Mesenchymal stem cell (in vitro differentiated cells and primary cell): ENCODE results near the gene GRM5.

Experiments used
- DNase-seq: peaks from one replicate; pipeline ENCODE4 v3.0.0-alpha.2; 2013
- H2AFZ ChIP-seq: one replicate; pipeline ENCODE4 v1.6.1; 2013; ENCODE audit warnings: low read depth, mild to moderate bottlenecking, control low read depth, inconsistent platforms, low read length, moderate library complexity
- H2AK5ac ChIP-seq: 2 replicates; pipeline ENCODE4 v1.6.1; 2013; ENCODE audit warnings: low read length, moderate library complexity, mild to moderate bottlenecking, inconsistent platforms; ENCODE audit not compliant: severe bottlenecking
- H2BK120ac ChIP-seq: one replicate; pipeline ENCODE4 v1.6.1; 2013; ENCODE audit warnings: low read depth, mild to moderate bottlenecking, inconsistent platforms, low read length, moderate library complexity
- H2BK12ac ChIP-seq, 2 experiments: one replicate each; pipeline ENCODE4 v1.6.1; 2013; ENCODE audit warnings: inconsistent platforms in 2 of 2, low read length in 2 of 2, mild to moderate bottlenecking in 2 of 2, moderate library complexity in 2 of 2, control low read depth in 1 of 2
- H2BK15ac ChIP-seq: one replicate; pipeline ENCODE4 v1.6.1; 2013; ENCODE audit warnings: mild to moderate bottlenecking, low read depth, inconsistent platforms; ENCODE audit not compliant: poor library complexity, severe bottlenecking
- H2BK5ac ChIP-seq: 2 replicates; pipeline ENCODE4 v1.6.1; 2013; ENCODE audit warnings: low read depth, mild to moderate bottlenecking, low read length, control low read depth, inconsistent platforms; ENCODE audit not compliant: poor library complexity, severe bottlenecking
- H3K14ac ChIP-seq, 2 experiments: one replicate each; pipeline ENCODE4 v1.6.1; 2013; ENCODE audit warnings: inconsistent platforms in 2 of 2, low read length in 2 of 2, control low read depth in 1 of 2, mild to moderate bottlenecking in 1 of 2, moderate library complexity in 1 of 2
- H3K18ac ChIP-seq, 2 experiments: one replicate each; pipeline ENCODE4 v1.6.1; 2013; ENCODE audit warnings: inconsistent platforms in 2 of 2, low read length in 2 of 2, control low read depth in 1 of 2, low read depth in 1 of 2, mild to moderate bottlenecking in 1 of 2
- H3K23ac ChIP-seq, 2 experiments: one replicate each; pipeline ENCODE4 v1.6.1; 2013; ENCODE audit warnings: inconsistent platforms in 2 of 2, low read length in 2 of 2, mild to moderate bottlenecking in 2 of 2, moderate library complexity in 2 of 2, control low read depth in 1 of 2
- H3K27ac ChIP-seq: 2 replicates; pipeline ENCODE4 v1.5.1; 2013; ENCODE audit warnings: mild to moderate bottlenecking, moderate library complexity, low read length, control low read depth, inconsistent platforms; ENCODE audit not compliant: poor library complexity, severe bottlenecking
- H3K27me3 ChIP-seq, 2 experiments: 2 replicates each; pipeline versions ENCODE4 v1.6.1 to v1.7.0; 2013; ENCODE audit warnings: low read length in 2 of 2, mild to moderate bottlenecking in 2 of 2, moderate library complexity in 2 of 2, control low read depth in 1 of 2, inconsistent platforms in 1 of 2; ENCODE audit not compliant: control insufficient read depth in 1 of 2, insufficient read depth in 1 of 2
- H3K36me3 ChIP-seq, 2 experiments: 2 replicates each; pipeline versions ENCODE4 v1.6.1 to v1.7.0; 2013; ENCODE audit warnings: low read length in 2 of 2, control low read depth in 1 of 2, inconsistent platforms in 1 of 2, low read depth in 1 of 2, mild to moderate bottlenecking in 1 of 2; ENCODE audit not compliant: insufficient read depth in 2 of 2, control insufficient read depth in 1 of 2
- H3K4ac ChIP-seq, 2 experiments: one replicate each; pipeline ENCODE4 v1.6.1; 2013; ENCODE audit warnings: inconsistent platforms in 2 of 2, low read length in 2 of 2, mild to moderate bottlenecking in 2 of 2, moderate library complexity in 2 of 2, control low read depth in 1 of 2, low read depth in 1 of 2
- H3K4me1 ChIP-seq: 2 replicates; pipeline ENCODE4 v1.6.1; 2013; ENCODE audit warnings: low read depth, low read length, control low read depth; ENCODE audit not compliant: control insufficient read depth, insufficient read depth
- H3K4me2 ChIP-seq: 2 replicates; pipeline ENCODE4 v1.6.1; 2013; ENCODE audit warnings: low read length, mild to moderate bottlenecking, inconsistent platforms; ENCODE audit not compliant: poor library complexity, severe bottlenecking
- H3K4me3 ChIP-seq, 2 experiments: 2 replicates each; pipeline versions ENCODE4 v1.5.1 to v1.7.0; 2013; ENCODE audit warnings: low read length in 2 of 2, mild to moderate bottlenecking in 2 of 2, control low read depth in 1 of 2, low read depth in 1 of 2; ENCODE audit not compliant: insufficient read depth in 1 of 2
- H3K79me1 ChIP-seq: replicated peaks from 2 replicates; pipeline ENCODE4 v1.6.1; 2013; ENCODE audit warnings: mild to moderate bottlenecking, control low read depth, low read length, inconsistent platforms; ENCODE audit not compliant: poor library complexity, severe bottlenecking
- H3K9ac ChIP-seq: 2 replicates; pipeline ENCODE4 v1.7.0; 2013; ENCODE audit warnings: mild to moderate bottlenecking, low read length, moderate library complexity
- H3K9me3 ChIP-seq: 2 replicates; pipeline ENCODE4 v1.7.0; 2013; ENCODE audit warnings: mild to moderate bottlenecking, low read length; ENCODE audit not compliant: control insufficient read depth
- H4K8ac ChIP-seq: one replicate; pipeline ENCODE4 v1.6.1; 2013; ENCODE audit warnings: inconsistent platforms, mild to moderate bottlenecking, low read length, moderate library complexity
- H4K91ac ChIP-seq: one replicate; pipeline ENCODE4 v1.6.1; 2013; ENCODE audit warnings: mild to moderate bottlenecking, low read length, inconsistent platforms
- WGBS: methylation state at CpG from one replicate; pipeline ENCODE4 v1.1.7; 2013; ENCODE audit warnings: mixed read lengths; 5-methylcytosine and 5-hydroxymethylcytosine counted together

The GRM5 gene

GRCh38 chr11:88656283-88656682 lies 409.5 kb downstream of the GRM5 start:
- Histone ChIP-seq H3K4me3 (no peak overlapping the region), H3K36me3 (no peaks in the 10 kb centered on the region), H4K91ac (no peak overlapping the region), H3K79me1 (no peaks in the 10 kb centered on the region), H3K9ac (no peak overlapping the region), H2AFZ (no peak overlapping the region), H2AK5ac (no peak overlapping the region), H3K4me1 (no peaks in the 10 kb centered on the region), H2BK5ac (no peak overlapping the region), H2BK120ac (no peak overlapping the region), H3K18ac (no peak overlapping the region), H3K27me3 (no peaks in the 10 kb centered on the region), H3K27ac (no peak overlapping the region), H3K23ac (no peak overlapping the region), H3K4me2 (no peak overlapping the region), H3K9me3 (no peaks in the 10 kb centered on the region), H2BK15ac (no peak overlapping the region), H4K8ac (no peak overlapping the region), H2BK12ac (no peak overlapping the region), H3K4ac (no peak overlapping the region), H3K14ac (no peak overlapping the region)
- no peak for DNase-seq
- WGBS, result 83% methylated on average over 1 of the region's 3 CpGs

GRCh38 chr11:88655656-88656055 lies 410.1 kb downstream of the GRM5 start:
- H4K91ac ChIP-seq, result no peak overlapping the region
- no peaks in the 10 kb centered on the region for H3K27me3 ChIP-seq
- H2BK12ac ChIP-seq, result no peak overlapping the region
- no peaks in the 10 kb centered on the region for H3K9me3 ChIP-seq
- H3K4me3 ChIP-seq, result no peak overlapping the region
- H2AK5ac ChIP-seq, result no peak overlapping the region
- H2BK15ac ChIP-seq, result no peak overlapping the region
- H3K4ac ChIP-seq, result no peak overlapping the region
- H4K8ac ChIP-seq, result no peak overlapping the region
- no peak overlapping the region for H3K14ac ChIP-seq
- H3K23ac ChIP-seq, result no peak overlapping the region
- no peak overlapping the region for H3K27ac ChIP-seq
- no peak overlapping the region for H2AFZ ChIP-seq
- no peaks in the 10 kb centered on the region for H3K36me3 ChIP-seq
- no peak overlapping the region for H2BK120ac ChIP-seq
- no peak overlapping the region for H3K9ac ChIP-seq
- no peaks in the 10 kb centered on the region for H3K4me1 ChIP-seq
- no peak for DNase-seq
- H2BK5ac ChIP-seq, result no peak overlapping the region
- H3K18ac ChIP-seq, result no peak overlapping the region
- no peaks in the 10 kb centered on the region for H3K79me1 ChIP-seq
- H3K4me2 ChIP-seq, result no peak overlapping the region

DNA sequence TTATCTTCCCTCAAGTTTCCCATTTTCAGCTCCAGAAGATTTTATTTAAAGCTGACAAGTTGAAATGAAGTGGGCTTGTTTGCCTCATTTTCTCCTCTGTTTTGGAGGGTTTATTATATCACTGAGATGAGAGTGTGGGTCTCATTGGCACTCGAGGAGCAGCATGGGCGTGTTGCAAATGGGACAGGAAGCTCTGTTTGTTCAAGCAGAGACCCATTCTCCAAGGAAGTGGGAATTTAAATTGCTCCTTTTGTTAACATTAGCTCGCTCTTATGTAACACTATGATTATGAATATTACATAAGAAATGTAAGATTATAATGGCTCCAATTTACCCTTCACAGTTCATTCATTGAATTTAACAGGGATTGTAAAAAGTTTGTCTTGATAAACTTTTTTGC lies 410.6 kb downstream of the GRM5 start:
- H2BK15ac ChIP-seq, result no peak overlapping the region
- H3K4me3 ChIP-seq, result no peak overlapping the region
- DNase-seq, result no peak
- no peaks in the 10 kb centered on the region for H3K9me3 ChIP-seq
- no peak overlapping the region for H3K4me2 ChIP-seq
- H3K4ac ChIP-seq, result no peak overlapping the region
- H3K14ac ChIP-seq, result no peak overlapping the region
- WGBS, result 49% methylated on average over 2 of the region's 3 CpGs
- H3K9ac ChIP-seq, result no peak overlapping the region
- H3K27me3 ChIP-seq, result no peaks in the 10 kb centered on the region
- H2BK5ac ChIP-seq, result no peak overlapping the region
- no peaks in the 10 kb centered on the region for H3K79me1 ChIP-seq
- H4K91ac ChIP-seq, result no peak overlapping the region
- H2BK120ac ChIP-seq, result no peak overlapping the region
- H2AFZ ChIP-seq, result no peak overlapping the region
- H3K27ac ChIP-seq, result no peak overlapping the region
- no peak overlapping the region for H2BK12ac ChIP-seq
- H3K36me3 ChIP-seq, result no peaks in the 10 kb centered on the region
- no peak overlapping the region for H4K8ac ChIP-seq
- H3K23ac ChIP-seq, result no peak overlapping the region
- H3K18ac ChIP-seq, result no peak overlapping the region
- H3K4me1 ChIP-seq, result no peaks in the 10 kb centered on the region
- H2AK5ac ChIP-seq, result no peak overlapping the region

DNA sequence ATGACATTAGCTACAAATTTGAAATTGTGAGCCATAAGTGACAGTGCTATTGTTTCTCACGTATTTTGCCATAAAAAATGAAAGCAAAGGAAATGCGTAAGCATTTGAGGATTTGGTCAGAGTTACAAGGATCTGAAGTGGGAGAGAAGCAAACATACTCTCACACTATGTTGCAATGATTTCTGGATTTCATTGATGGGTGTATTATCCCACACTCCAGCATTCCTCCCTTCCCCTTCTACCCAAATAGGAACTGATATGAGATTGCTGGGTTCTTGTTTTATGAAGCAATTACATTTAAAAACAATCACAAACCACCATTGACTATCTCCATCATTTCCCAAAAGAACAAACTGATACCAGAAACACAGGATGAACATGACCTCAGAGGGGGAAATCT lies 414.2 kb downstream of the GRM5 start:
- no peak for DNase-seq
- Histone ChIP-seq H3K23ac (no peak overlapping the region), H4K91ac (no peak overlapping the region), H3K4me3 (no peak overlapping the region), H4K8ac (no peak overlapping the region), H2BK12ac (no peak overlapping the region), H3K14ac (no peak overlapping the region), H2BK15ac (no peak overlapping the region), H2AK5ac (no peak overlapping the region), H3K27ac (no peak overlapping the region), H3K4me2 (no peak overlapping the region), H3K4me1 (no peaks in the 10 kb centered on the region), H3K9me3 (no peaks in the 10 kb centered on the region), H3K27me3 (no peaks in the 10 kb centered on the region), H3K9ac (no peak overlapping the region), H3K4ac (no peak overlapping the region), H2BK5ac (no peak overlapping the region), H2BK120ac (no peak overlapping the region), H2AFZ (no peak overlapping the region), H3K79me1 (no peaks in the 10 kb centered on the region), H3K18ac (no peak overlapping the region), H3K36me3 (no peaks in the 10 kb centered on the region)
- 60% methylated on average over 2 of the region's 2 CpGs for WGBS
